Esophagus (tissue), 2 donors: ENCODE data around the gene ITGAE. TPM values are rescaled to one million over a fixed set of nuclear protein-coding genes. Genes with fewer than 3 reads are reported as not detected.

Experiments used
- H3K27ac ChIP-seq, 2 donors: one replicate each; pipeline ENCODE4 v1.5.1; 2013; ENCODE audit warnings: low read depth in 2 of 2, mild to moderate bottlenecking in 2 of 2, inconsistent platforms in 1 of 2, low read length in 1 of 2, moderate library complexity in 1 of 2
- H3K27me3 ChIP-seq, 2 donors: one replicate each; pipeline ENCODE4 v1.6.1; 2013; ENCODE audit warnings: low read length in 2 of 2, control low read depth in 1 of 2, mild to moderate bottlenecking in 1 of 2; ENCODE audit not compliant: insufficient read depth in 2 of 2, control insufficient read depth in 1 of 2
- H3K36me3 ChIP-seq, 2 donors: one replicate each; pipeline ENCODE4 v1.6.1; 2013; ENCODE audit warnings: low read length in 1 of 2; ENCODE audit not compliant: control insufficient read depth in 2 of 2, insufficient read depth in 2 of 2
- H3K4me1 ChIP-seq, 2 donors: one replicate each; pipeline ENCODE4 v1.6.1; 2013; ENCODE audit warnings: low read length in 1 of 2; ENCODE audit not compliant: control insufficient read depth in 2 of 2, insufficient read depth in 2 of 2
- H3K4me3 ChIP-seq, 2 donors: one replicate each; pipeline ENCODE4 v1.5.1; 2013; ENCODE audit warnings: low read length in 2 of 2, mild to moderate bottlenecking in 2 of 2, low read depth in 1 of 2, moderate library complexity in 1 of 2
- H3K9me3 ChIP-seq, 2 donors: one replicate each; pipeline ENCODE4 v1.6.1; 2013; ENCODE audit warnings: mild to moderate bottlenecking in 2 of 2, low read depth in 1 of 2, low read length in 1 of 2, moderate library complexity in 1 of 2; ENCODE audit not compliant: control insufficient read depth in 2 of 2, insufficient read depth in 1 of 2
- WGBS, 2 donors: extraction: QIAGEN DNeasy Blood & Tissue Kit; methylation state at CpG; one replicate each; pipeline ENCODE4 v1.1.7; 2013; 5-methylcytosine and 5-hydroxymethylcytosine counted together
- polyA plus RNA-seq, 2 donors: library from polyadenylated mRNA; stranded (reverse); fragments of 200-250 nt; gene quantifications; one replicate each; pipeline ENCODE4 v1.2.3, GENCODE V29; 2013
- donor health status: healthy with polysubstance abuse.
- donor health status: Bipolar disorder and iron deficiency.

ITGAE gene
- polyA plus RNA-seq, 2 donors: 26.8 to 33.7 TPM

DNA sequence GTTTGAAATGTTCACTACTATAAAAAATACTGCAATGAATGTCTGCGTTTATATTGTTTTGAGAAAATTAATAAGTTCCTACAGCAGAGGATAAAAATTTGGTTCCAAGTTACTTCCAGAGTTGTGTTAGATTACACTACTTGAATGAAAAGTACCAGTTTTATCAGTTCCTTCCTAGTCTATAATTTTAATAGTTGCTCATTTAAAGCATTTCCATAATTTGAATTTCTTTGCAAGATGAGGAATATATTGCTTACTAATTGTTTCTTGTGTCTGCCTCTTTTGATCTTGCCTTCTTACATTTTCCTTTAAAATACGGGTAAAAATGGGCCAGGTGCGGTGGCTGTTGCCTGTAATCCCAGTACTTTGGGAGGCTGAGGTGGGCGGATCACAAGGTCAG, 128.4 kb downstream of the ITGAE start:
- no peaks in the 10 kb centered on the region for H3K9me3 ChIP-seq
- H3K36me3 ChIP-seq: peaks cover 0 to 3% of the 10 kb centered on the region in 2 donors
- 94 to 98% methylated on average over 4 of the region's 4 CpGs for WGBS, 2 donors
- H3K4me1 ChIP-seq: no peaks in the 10 kb centered on the region
- no peak overlapping the region for H3K27ac ChIP-seq
- H3K4me3 ChIP-seq: no peak overlapping the region
- no peaks in the 10 kb centered on the region for H3K27me3 ChIP-seq

DNA sequence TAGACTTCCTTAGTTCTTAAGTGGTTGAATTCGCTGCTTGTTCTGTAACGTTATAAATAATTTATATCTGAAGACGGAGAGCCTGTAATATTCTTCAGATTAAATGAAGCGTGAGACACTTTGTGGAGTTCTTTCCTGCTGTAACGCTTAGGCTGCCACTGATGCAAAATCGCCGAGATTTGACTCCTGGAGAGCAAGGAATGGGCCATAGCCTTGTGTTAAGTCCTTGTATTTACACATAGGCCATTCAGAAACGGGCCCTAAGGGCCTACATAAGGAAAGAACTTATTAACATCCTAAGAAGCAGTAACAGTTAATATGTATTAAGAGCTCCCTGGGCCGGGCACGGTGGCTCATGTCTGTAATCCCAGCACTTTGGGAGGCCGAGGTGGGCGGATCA, 131.4 kb downstream of the ITGAE start:
- no peak overlapping the region for H3K27ac ChIP-seq
- peaks cover 3% of the 10 kb centered on the region in 2 donors for H3K4me1 ChIP-seq
- H3K27me3 ChIP-seq: no peaks in the 10 kb centered on the region
- WGBS, 2 donors: 37 to 38% methylated on average over 12 of the region's 12 CpGs
- peak overlapping the region; percentile 77 to 88 for H3K4me3 ChIP-seq
- peaks cover 0 to 7% of the 10 kb centered on the region in 2 donors for H3K36me3 ChIP-seq
- no peaks in the 10 kb centered on the region for H3K9me3 ChIP-seq

DNA sequence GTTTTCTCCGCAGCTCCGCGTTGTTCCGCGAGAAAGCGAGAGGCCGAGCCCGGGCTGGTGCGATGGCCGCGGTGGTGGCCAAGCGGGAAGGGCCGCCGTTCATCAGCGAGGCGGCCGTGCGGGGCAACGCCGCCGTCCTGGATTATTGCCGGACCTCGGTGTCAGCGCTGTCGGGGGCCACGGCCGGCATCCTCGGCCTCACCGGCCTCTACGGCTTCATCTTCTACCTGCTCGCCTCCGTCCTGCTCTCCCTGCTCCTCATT, 132.0 kb downstream of the ITGAE start:
- peaks cover 3% of the 10 kb centered on the region in 2 donors for H3K4me1 ChIP-seq
- peak overlapping the region; percentile 77 to 88 for H3K4me3 ChIP-seq
- no peaks in the 10 kb centered on the region for H3K27me3 ChIP-seq
- H3K27ac ChIP-seq: peak overlapping the region; percentile 82 to 94
- WGBS, 2 donors: 1% methylated on average over 32 of the region's 32 CpGs
- H3K36me3 ChIP-seq: peaks cover 3 to 12% of the 10 kb centered on the region in 2 donors
- H3K9me3 ChIP-seq: no peaks in the 10 kb centered on the region

DNA sequence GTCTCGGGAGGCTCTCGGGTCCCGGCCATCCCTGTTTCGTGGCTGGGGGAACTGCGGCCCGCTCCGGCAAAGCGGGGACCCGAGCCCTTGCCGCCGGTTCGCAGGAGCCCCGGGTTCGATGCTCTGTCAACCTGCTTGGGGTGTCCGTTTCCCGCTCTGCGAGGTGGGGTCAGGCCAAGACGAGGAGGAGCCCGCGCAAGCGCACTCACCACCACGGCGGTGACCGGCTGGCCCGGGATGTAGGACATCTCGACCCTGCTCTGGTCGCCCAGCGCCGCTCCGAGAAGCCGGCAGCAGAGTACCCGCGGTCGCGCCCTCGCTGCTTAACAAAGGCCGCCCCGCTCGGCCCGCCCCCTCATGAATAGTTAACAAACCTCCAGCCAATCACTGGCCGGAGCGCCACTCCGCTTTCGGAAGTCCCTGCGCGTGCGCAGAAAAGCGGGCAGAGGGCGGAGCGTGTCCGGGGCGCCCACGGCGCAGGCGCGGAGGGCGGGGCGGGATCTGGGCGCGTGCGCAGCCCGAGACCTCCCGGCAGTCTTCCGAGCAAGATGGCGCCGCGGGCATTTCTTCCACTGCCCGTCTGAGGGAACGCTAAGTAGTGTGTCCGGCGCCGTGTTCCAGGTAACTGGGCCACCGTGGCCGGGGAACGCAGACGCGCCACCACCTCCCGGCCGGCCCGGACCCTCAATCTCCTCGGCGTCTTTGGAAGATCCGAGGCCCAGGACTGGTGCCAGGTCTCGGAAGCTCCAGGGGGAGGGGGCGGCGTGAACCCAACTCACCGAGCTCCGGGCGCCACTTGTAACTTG, 132.5 kb downstream of the ITGAE start, which contains the start of the genes EMC6 and TAX1BP3:
TSS of gene EMC6 (plus strand) at position 534 of the 806 bp plus-strand sequence. CDS start 335 bp downstream, outside the sequence.
TSS of gene TAX1BP3 (minus strand) at position 300 of the 806 bp plus-strand sequence. CDS start at position 248, 52 bp downstream.
- peaks cover 7 to 18% of the 10 kb centered on the region in 2 donors for H3K36me3 ChIP-seq
- peak within 1 kb of the TSS; percentile 77 to 94 for H3K4me3 ChIP-seq
- H3K27ac ChIP-seq: peak within 1 kb of the TSS; percentile 98 to 99
- peaks cover 3% of the 10 kb centered on the region in 2 donors for H3K4me1 ChIP-seq
- 0% methylated on average over 64 to 89 of the region's 89 CpGs for WGBS, 2 donors
- no peaks in the 10 kb centered on the region for H3K9me3 ChIP-seq
- H3K27me3 ChIP-seq: no peaks in the 10 kb centered on the region

DNA sequence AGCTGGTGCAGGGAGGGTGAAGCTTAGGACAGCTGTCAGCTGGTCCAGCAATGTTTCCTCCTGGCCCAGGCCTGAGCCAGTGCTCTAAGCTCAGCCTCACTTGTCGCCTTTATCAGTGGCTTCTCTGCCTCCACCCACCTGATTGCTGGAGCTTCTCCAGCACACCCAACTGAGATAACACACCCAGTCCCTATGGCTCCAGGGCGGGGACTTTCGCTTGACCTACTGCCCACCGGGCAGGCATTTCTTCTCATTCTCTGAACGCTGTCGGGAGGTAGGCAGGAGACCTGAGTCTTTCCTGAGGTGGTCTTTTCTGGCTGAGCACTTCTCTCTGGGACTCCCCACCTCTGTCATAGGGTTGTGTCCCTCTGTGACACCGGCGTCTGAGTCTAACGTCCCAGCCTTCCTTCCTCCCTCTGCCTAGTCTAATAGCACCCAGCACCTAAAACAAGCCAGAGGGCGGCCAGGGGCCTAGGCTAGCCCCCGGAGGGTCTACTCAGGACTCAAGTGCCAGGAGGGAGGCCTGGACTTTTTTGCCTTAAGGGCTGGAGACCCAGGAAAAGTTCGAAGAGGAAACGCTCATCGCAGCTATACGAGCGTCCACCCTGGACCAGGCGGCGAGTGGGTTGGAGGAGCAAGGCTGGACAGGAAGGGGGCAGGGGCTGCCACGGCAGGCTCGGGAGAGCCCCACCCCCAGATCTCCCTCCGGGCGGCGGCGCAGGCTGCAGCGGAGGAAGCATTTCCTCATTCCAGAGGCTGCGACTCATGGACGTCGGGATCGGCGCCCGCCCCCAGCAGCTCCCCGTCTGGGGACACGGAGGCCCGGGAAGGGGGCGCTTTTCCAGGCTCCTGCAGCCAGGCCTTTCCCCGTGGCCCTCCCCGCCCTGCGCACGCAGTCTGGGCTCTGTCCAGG, 133.4 kb downstream of the ITGAE start:
- WGBS, 2 donors: 3% methylated on average over 34 to 39 of the region's 39 CpGs
- Histone ChIP-seq H3K36me3 (peaks cover 15 to 23% of the 10 kb centered on the region in 2 donors), H3K9me3 (no peaks in the 10 kb centered on the region), H3K27ac (peak overlapping the region; percentile 98 to 99), H3K4me3 (peak overlapping the region; percentile 77 to 94), H3K27me3 (no peaks in the 10 kb centered on the region), H3K4me1 (peaks cover 3% of the 10 kb centered on the region in 2 donors)

DNA sequence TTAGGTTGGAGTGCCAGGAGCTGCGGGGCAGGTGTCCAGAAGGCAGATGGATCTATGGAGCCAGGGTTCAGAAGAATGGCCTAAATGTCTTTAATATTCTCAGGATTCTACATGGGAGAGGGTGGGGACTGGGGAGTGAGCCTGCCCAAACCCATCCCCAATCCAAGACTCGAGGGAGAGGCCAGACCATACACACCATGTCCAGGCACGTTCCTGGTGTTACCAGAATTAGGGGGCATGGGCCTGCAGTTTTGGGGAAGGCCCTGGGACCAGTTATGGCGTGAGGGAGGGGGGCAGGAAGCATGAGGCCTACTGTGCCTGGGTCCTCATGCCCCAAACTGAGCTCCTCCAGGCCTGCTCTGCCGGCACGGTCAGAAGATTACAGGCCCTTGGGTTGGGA, 134.5 kb downstream of the ITGAE start:
- Histone ChIP-seq H3K9me3 (no peaks in the 10 kb centered on the region), H3K36me3 (peaks cover 19 to 27% of the 10 kb centered on the region in 2 donors), H3K4me3 (peak overlapping the region in 1 of 2 donors; percentile 24), H3K27me3 (no peaks in the 10 kb centered on the region), H3K27ac (peak overlapping the region; percentile 79 to 86), H3K4me1 (peaks cover 3% of the 10 kb centered on the region in 2 donors)
- WGBS, 2 donors: 49 to 60% methylated on average over 6 of the region's 6 CpGs

DNA sequence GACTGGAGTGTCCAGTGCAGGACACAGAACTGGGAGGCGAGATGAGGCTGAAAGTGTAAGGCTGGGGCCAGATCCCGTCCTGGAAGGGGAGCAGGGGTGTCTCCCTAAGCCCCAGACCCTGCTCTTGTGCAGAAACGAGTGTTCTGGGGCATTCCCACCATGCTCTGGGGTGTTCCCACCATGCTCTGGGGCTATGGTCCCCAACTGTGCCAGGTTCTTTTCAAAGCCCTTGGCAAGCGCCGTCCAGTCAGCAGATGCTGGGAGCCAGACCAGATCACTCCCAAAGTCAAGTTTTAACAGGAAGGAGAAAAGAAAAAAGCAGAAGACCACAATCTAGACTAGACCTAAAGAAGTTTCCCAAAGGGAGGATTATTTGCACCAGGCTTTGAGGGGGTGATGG, 135.2 kb downstream of the ITGAE start:
- Histone ChIP-seq H3K9me3 (no peaks in the 10 kb centered on the region), H3K27me3 (no peaks in the 10 kb centered on the region), H3K4me1 (peaks cover 3% of the 10 kb centered on the region in 2 donors), H3K4me3 (peak overlapping the region in 1 of 2 donors; percentile 24), H3K36me3 (peaks cover 19 to 28% of the 10 kb centered on the region in 2 donors), H3K27ac (peak overlapping the region; percentile 79 to 86)
- WGBS, 2 donors: 42 to 73% methylated on average over 5 of the region's 5 CpGs

Other genes starting within 250 kb of the ITGAE start
- under 1 TPM; 0.16 to 0.83 TPM for gene TRPV3, start 243.4 kb downstream of the ITGAE start, polyA plus RNA-seq
- gene TRPV1, start 191.8 kb downstream of the ITGAE start, polyA plus RNA-seq: 1 to 10 TPM; 1.3 to 4.7 TPM
- 1 to 10 TPM; 7.2 to 8.5 TPM for gene SHPK, start 164.9 kb downstream of the ITGAE start, polyA plus RNA-seq
- 1 to 10 TPM; 3.6 to 4.1 TPM for gene CTNS, start 164.4 kb downstream of the ITGAE start, polyA plus RNA-seq
- 100 to 1,000 TPM; 158 to 248 TPM for gene TAX1BP3, start 132.6 kb downstream of the ITGAE start, polyA plus RNA-seq
- gene EMC6, start 132.4 kb downstream of the ITGAE start, polyA plus RNA-seq: 10 to 100 TPM; 50.6 to 73.3 TPM
- 1 to 10 TPM in 1 of 2 donors, under 1 TPM in 1; 0.36 to 1.8 TPM for gene P2RX5, start 105.0 kb downstream of the ITGAE start, polyA plus RNA-seq
- gene HASPIN, start 77.3 kb downstream of the ITGAE start, polyA plus RNA-seq: 1 to 10 TPM in 1 of 2 donors, under 1 TPM in 1; 0.41 to 1.3 TPM
- gene NCBP3, start 45.1 kb upstream of the ITGAE start, polyA plus RNA-seq: 10 to 100 TPM; 17.1 to 18.9 TPM
- gene CAMKK1, start 91.9 kb upstream of the ITGAE start, polyA plus RNA-seq: 1 to 10 TPM; 4.9 to 5.3 TPM
- gene P2RX1, start 115.3 kb upstream of the ITGAE start, polyA plus RNA-seq: 1 to 10 TPM; 5.9 to 7.1 TPM
- gene ATP2A3, start 163.2 kb upstream of the ITGAE start, polyA plus RNA-seq: 1 to 10 TPM; 5.8 to 7.8 TPM